Stimulated activated CD4-positive, alpha-beta T cell treated with anti-CD3 and anti-CD28 coated beads, Interleukin-12 subunit alpha, Interleukin-12 subunit beta, amount 100 ng/mL, for 24 hours (primary cell): ENCODE measurements around the gene THRB.

Experiments
- DNase-seq, 2 experiments: peaks; one replicate each; pipeline ENCODE4 v3.0.0-alpha.2; 2020; ENCODE audit warnings: low read depth in 2 of 2

Gene THRB

DNA sequence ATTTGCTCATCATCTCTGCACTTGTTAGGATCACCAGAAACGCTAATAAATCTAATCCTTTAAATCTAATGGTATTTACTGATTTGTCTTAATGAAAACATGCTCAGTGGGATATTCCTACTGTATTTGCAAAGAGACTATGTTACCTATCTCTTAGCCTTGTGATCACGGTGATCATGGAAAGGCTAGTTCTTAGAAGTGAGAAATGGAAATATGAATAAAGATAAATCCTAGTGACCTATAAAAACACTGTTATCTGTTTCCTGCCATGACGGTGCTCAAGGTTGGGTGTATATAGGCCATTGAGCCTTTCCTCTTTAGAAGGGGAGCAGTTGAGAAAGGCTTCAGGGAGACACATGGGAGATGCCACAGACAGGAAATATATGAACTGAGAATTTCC is 116.3 kb downstream of the THRB start:
- no peak for DNase-seq

DNA sequence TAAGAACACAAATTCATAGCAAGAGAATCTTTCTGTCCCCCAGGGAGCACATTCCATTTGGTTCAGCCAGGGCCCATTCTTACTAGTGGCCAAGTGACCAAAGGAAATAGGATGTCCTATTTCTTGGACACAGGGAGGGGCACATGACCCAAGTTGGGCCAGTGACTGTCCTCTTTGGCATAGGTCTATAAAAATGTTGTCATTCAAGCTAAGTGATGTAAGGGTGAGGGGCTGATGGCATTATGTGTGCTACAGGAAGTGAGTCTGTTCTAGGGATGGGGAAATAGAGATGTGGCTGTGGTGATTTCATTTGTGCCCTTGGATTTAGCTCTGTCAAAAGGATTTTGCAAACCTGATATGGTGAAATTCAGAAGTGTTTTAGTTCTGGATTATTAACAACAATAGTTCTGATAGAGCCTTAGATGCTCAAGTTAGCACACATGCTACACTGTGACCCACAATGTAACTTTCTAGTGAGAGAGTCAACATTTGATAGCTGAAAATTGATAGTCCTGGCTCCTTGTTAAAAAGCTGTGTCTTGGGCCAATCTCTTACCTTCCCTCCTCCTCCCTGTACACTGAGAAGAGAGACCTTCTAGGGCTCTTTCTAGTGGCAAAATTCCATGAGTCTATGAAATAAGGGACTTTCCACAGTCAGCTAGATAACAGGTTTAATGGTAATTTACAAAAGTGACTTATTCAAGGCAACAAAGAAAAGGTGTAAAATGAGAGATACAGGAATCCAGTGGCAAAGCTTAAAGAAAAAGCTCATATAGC is 117.2 kb downstream of the THRB start:
- no peak for DNase-seq

DNA sequence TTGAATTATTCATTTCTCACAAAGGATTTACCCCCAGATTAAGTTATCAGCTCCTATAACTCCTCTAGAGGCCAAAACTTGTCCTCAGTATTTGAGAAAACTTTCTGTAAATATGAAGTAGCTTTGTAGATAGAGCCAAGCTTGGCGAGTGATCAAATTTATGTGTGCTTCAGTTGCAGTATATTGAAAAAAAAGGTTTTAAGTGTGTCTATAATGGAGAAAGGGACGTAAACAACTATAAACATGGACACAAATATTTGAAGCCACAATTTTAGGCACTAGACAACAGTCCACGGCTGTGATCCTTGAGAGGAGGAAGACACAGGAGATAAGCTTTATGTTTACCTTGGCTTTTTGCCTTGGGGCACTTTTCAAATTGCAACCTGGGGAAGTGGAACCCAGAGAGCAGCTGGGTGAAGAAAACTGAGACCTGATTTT is 118.7 kb downstream of the THRB start:
- DNase-seq = no peak

DNA sequence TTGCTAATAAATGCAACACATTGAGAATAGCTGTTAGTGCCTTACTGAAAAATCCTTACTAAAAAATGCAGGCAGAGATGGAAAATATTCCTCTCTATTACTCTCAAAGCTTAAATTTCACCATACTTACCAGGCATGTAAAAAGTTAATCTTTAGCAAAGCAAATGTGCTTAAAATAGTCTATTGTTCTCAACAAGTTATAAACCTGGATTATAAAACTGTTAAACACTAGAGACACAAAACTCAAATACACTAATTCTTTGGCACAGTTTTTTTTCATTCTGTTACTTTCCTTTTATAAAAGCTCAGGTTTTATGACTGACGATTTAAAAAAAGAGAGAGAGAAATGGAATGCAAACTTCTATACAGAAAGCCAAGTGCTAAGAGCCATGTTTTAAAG is 119.8 kb downstream of the THRB start:
- no peak for DNase-seq

DNA sequence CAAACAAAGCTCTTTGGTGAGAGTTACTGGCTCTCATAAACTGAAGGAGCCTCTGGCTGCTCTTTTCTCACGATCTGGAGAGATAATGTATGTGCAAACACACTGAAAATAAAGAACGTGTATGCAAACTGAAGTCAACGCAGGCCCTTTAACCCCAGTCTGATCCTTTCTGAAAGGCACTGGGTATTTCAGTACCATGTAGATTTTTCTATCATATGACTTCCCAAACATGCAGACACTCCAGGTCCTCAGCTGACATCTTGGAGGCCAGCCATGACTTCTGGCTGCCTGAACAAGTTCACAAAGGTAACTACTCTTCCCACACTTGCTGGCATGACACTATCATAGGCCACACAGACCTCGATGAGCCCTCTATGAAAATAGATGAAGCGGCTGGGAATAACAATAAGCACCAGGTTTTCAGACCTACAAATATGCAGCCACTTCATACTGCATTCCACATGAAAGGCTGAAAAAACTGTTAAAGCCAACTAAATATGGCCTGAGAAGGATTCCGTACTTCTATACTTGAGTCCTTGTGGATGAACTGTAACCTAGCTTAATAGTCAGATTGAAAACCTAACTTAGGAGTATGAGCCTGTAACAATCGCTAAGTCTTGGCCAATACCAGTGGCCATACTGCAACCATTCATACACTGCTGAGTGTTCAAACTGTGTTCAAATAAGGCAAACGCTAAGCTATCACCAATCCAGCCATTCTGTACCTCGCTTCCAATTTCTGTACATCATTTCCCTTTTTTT is 121.3 kb downstream of the THRB start:
- DNase-seq = no peak

DNA sequence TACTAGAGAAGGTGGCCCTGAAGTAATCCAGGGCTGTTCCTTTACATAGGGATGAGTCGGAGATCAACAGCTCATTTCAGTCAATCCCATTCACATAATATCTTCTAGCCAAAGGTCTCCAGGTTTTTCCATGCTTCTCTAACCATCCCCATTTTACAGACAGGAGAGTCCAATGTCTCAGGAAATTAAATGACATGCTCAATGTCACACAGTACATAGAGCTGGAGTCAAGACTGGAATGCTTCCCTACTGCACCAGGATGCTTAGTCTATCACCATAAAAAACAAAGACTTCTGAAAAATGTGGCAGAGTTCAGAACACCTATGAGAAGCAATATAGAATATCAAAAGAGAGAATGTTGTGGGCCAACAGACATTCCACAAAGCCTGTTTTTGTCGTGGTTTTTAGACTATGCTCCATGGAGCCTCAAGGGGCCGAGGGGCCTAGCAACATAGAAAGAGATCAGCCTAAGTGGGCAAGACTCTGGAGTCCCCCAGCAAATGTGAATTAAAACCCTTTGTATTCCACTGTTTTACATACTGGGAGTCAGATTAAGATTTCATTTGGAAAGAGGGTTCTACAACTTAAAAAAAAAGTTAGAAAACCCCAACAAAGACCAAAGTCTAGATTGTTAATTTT is 122.0 kb downstream of the THRB start:
- DNase-seq = no peak

DNA sequence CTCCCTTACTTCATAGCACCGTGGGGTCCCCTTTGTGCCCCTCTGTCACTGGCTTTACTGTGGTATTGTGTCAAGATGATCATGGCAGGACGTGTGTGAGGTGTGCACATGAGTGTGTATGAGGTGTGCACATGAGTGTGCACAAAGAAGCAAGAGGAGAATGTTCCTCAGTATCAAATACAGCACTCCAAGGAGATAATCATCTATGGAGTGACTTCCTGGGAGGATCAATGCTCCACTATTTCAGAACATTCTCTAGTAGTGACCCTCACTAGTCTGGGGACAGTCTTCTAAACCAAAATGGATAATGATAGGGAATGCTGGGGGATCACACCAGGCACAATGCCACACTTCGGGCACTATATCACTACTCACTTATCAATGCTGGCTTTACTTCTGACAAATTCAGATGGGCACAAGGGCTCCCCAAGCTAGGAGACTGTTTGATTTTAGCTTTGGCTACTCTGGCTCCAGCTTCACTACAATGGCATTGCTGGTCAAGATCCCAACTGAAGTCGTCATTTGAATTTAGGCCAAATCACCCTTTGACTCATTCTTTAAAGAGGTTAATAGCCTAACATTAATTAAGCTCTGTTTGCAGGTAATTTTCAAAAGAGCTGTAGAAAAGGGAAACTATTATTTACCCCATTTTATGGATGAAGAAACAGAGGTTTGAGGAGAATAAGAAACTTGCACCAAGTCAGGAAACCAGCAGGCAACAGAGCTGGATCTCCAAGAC is 124.1 kb downstream of the THRB start:
- DNase-seq = no peak

DNA sequence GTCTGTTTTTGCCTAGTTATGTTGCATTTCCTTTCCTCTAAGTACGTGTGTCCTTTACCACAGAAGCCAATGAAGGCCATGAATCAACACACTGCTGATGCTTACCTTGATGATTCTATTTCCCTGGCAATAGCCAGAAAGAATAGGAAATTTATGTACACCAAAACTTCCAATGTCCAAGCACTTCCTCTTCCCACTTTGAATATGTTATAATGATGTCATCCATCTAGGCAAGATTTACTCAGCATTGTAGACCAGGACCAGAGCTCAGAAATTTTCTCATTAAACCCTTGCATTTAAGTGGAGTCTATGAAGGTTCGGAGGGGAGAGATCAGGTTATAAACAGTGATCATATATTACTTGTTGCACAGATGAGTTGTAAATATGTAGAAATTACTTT is 126.0 kb downstream of the THRB start:
- no peak for DNase-seq

DNA sequence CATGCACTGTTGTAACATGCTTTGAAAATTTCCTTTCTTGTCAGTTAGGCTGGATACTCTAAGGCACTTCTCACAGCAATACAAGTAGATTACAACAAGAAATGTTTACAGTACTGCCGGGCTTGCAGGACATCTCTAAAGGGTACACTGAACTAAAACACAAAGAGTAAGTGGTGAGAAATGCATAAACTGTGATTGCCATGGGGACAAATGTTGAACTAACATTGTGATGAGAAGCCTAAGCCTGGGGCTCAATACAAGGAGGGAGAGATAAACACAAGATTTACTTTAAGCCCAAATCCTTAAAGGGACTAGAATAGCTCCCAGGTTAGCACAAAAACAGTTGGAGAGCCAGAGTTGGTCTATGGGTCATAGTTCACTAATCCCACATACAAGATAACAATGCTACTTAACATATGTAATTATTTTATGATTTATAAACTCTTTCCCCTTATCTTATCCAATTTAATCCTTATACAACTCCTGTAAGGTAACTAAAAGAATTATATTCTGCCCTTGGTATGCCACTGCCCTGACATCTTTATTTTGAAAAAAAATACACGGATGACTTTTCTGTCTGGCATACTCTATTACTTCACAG is 126.9 kb downstream of the THRB start:
- no peak for DNase-seq

DNA sequence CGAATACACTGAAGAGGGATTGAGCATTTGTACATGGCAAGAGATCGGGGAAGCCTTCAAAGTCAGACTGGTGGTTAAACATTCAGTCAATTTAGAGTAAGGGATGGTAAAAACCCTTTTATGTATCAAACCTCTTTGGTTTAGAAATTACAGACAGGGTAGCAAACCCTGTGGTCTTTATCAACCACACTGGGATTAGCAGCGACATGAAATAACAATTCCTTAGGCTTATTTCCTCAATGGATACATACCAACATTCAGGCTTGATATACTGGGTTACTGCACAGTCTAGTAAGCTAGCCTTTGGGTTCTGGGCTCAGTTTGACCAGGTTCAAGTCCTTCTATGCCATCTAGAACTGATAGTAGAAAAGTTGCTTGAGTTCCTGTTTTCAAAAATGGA is 127.4 kb downstream of the THRB start:
- DNase-seq = no peak

DNA sequence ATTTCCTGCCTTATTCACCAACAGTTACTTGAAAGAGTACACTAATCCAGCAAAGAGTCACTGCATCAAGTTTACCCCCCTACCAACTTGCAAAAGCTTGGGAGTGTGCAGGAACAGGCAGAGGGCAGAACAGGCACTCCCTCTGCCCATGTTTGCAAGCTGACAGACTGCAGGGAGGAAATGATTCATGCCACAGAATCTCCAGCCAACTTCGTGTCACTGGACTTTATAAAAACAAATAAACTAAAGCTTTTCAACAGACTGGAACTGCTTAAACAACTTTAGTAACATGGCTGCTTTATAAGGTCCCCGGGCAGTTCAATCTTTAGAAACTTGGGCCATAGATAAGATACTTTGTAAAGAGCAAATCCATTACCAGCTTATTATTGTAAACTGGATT is 129.5 kb downstream of the THRB start:
- DNase-seq = no peak

DNA sequence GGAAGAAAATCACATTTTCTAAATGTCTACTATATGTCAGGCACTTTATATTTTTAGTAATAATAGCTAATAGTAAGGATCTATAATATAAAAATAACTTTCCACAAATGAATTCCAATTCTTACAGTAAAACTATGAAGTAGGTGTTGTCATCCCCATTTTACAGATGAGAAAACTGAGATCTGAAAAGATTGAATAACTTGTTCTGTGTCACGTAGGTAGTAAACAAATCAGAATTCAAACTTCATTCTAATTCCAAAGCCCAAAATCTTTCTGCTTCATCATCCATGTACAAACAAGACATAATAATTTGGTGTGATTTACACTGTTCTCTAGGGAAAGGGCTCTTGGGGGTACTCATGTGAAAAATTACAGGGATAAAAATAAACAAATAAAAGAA is 130.3 kb downstream of the THRB start:
- no peak for DNase-seq

DNA sequence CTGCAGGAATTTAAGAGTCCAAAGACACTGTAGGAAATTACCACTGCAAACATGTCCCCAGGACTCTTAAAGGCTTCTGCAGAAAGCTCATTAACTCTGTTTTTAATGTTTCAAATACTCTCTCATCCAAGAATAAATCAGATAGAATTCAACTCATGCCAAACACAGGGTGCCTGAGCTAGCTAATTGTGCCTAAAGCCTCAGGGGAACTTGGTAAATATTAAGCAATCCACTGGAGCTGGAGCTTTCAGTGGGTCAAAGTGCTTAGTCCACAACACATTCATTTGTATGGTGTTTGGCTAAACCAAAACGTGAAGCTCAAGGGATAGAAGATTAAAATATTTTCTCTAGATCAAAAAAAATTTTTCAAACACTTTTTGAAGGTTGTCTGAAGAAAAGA is 131.4 kb downstream of the THRB start:
- no peak for DNase-seq

DNA sequence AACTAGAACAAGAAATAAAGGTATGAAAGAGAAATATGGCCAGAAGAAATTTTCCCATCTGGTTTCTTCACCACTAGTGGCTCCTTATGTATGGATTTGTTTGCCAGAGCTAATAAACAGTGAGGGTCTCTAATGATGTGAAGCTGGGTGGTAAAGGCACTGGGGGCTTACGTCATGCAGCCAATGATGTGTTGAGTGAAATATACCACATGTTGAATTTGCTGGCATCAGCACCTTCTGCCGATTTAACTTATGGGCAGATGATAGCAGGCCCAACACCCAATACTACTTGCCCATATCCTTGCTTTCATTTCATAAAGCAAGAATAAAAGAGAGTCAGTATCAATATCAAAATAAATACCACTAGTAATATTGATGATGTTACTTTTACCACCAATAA is 133.0 kb downstream of the THRB start:
- DNase-seq = no peak

DNA sequence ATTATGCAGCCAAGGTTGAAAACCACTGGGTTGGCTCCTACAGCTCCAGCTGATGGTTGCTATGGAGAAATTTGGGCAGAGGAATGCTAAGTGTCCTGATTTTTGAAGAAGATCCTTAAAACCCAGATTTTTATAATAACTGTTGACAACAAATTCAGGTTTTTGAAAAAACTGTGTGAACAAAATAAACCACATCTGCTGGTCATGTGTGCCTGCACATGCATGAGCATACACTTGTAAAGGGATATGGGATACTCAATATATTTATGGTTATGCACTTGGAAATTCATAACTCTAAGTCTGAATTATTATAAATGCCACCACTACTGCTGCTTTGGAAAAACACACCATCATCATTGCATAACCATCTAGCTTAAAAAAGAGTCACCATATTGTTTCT is 133.7 kb downstream of the THRB start:
- no peak for DNase-seq

DNA sequence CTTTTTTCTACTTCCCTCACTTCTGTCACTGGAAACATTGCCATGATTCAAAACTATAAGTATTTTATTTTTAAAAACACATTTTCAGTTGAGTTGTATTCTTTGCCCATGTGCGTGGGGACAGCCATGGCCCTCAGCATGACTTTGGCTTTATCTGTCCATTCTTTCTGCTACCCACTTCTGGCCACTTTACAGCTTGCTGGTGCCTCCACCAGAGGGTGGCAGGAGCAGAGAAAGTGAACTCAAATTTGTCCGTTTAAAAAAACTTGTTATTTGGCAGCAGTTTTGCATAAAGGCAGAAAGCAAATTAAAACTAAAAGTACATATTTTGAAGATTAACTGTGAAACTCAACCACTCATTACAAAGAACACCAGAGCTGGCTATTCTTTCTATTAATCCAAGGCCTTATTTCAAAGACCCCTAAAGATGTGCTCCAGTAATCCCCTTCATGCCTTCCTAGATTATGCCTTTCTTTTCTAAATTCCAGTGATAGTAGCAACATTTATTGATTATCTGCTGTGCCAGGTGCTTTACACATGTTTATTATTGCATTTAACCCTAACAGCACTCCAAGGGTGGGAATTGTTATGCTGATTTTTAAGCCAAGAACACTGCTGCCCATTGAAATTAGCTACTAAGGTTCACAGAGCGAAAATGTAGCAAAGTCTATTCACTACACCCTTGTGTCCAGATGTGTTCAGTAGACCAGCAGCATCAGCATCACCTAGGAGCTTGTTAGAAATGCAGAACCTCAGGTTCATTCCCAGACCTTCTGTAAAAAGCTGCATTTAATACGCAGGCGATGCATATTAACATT is 134.8 kb downstream of the THRB start:
- no peak for DNase-seq

DNA sequence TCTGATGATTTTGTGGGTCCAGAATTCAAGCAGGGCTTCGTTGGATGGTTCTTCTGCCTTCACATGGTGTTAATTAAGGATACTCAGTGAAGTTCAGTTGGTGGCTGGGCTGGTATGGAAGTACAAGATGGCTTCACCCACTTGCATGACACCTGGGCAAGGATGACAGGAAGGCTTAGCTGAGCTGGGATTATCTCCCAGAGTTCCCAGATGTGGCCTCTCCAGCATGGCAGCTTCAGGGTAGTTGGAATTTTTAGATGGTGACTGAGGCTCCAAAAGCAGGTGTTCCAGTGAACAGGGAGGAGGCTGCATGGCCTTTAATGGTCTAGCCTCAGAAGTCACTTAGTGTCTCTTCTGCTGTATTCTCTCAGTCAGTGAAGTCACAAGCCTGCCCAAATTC is 135.5 kb downstream of the THRB start:
- no peak for DNase-seq

DNA sequence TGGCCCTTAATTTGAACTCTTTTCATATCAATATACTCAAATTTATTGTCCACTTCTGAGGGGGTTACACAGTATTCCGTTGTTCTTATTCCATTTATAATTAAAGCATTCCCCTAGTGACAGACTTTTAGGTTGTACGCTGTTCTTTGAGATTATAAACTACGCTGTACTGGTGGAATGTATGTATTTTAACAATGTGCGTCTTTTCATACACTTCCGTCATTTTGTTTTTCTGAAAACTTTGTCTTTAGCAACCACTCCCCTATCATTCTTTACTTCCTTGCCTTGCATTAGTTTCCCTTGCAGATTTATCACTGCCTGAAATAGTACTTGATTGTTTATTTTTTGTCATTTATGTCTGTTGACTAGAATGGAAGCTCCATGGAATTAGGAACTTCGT is 137.0 kb downstream of the THRB start:
- DNase-seq = no peak

DNA sequence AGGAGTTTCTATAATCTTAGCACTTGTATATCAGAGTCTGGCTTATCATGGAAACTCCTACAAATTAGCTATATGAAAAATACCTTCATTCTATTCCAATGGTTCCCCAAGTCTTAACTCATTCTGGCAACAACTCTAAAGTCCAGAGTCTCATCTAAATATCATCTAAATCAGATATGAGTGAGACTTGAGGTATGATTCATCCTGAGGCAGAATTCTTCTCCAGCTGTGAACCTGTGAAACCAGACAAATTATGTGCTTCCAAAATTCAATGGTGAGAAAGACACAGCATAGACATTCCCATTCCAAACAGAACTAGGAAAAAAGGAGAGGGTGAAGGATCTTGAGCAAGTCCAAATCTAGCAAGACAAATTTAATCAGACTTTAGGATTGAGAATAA is 138.8 kb downstream of the THRB start:
- DNase-seq = no peak

DNA sequence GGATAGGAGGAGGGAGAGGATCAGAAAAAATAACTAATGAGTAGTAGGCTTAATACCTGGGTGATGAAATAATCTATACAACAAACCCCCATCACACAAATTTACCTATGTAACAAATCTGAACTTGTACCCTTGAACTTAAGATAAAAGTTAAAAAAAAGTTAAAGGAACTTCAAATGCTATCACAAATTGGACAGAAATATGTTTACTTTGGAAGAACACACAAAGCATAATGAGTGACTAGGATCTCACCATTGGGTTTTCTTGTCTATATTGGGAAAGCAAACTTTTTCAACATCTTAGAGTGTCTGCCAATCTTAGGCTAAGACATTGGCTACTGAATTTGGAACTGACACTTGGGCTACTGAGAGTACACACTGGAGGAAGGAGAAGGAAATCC is 140.4 kb downstream of the THRB start:
- DNase-seq = no peak
